Hepatocyte (in vitro differentiated cells): Measurements from ENCODE around the gene AUTS2. TPM values are rescaled to one million over a fixed set of nuclear protein-coding genes. Genes with fewer than 3 reads are reported as not detected.
A peak's percentile ranks its signal among the peaks of the same experiment; 100 is the strongest.

ENCODE experiments used
- DNase-seq: peaks from one replicate; pipeline ENCODE4 v3.0.0-alpha.2; 2016; ENCODE audit warnings: low spot score
- H2AFZ ChIP-seq: fragments of 200-600 bp; sonication (generic); 2 replicates; pipeline ENCODE4 v1.6.0; 2016; ENCODE audit warnings: antibody characterized with exemption, mild to moderate bottlenecking
- H3K27ac ChIP-seq: fragments of 200-600 bp; sonication (generic); 2 replicates; pipeline ENCODE4 v1.5.1; 2016; ENCODE audit warnings: mild to moderate bottlenecking
- H3K27me3 ChIP-seq: fragments of 200-600 bp; sonication (generic); 2 replicates; pipeline ENCODE4 v1.6.1; 2016
- H3K36me3 ChIP-seq: fragments of 200-600 bp; sonication (generic); replicated peaks from 2 replicates; pipeline ENCODE4 v1.5.1; 2016; ENCODE audit warnings: low read depth; ENCODE audit not compliant: insufficient read depth
- H3K4me1 ChIP-seq: fragments of 200-600 bp; sonication (generic); 2 replicates; pipeline ENCODE4 v1.5.1; 2016; ENCODE audit warnings: mild to moderate bottlenecking, moderate library complexity; ENCODE audit not compliant: insufficient read depth
- H3K4me2 ChIP-seq: fragments of 200-600 bp; sonication (generic); 2 replicates; pipeline ENCODE4 v1.6.0; 2016
- H3K4me3 ChIP-seq: fragments of 200-600 bp; sonication (generic); 2 replicates; pipeline ENCODE4 v1.5.1; 2016; ENCODE audit warnings: mild to moderate bottlenecking
- H3K79me2 ChIP-seq: fragments of 200-600 bp; sonication (generic); 2 replicates; pipeline ENCODE4 v1.6.0; 2017; ENCODE audit warnings: mild to moderate bottlenecking
- H3K9me2 ChIP-seq: fragments of 200-600 bp; sonication (generic); replicated peaks from 2 replicates; pipeline ENCODE4 v1.6.0; 2017; ENCODE audit warnings: mild to moderate bottlenecking; ENCODE audit not compliant: insufficient read depth
- H3K9me3 ChIP-seq: fragments of 200-600 bp; sonication (generic); 2 replicates; pipeline ENCODE4 v1.5.1; 2016; ENCODE audit warnings: low read depth, mild to moderate bottlenecking
- H4K20me1 ChIP-seq: fragments of 200-600 bp; sonication (generic); 2 replicates; pipeline ENCODE4 v1.6.0; 2016; ENCODE audit warnings: mild to moderate bottlenecking; ENCODE audit not compliant: insufficient read depth, poor library complexity, severe bottlenecking
- CTCF ChIP-seq: fragments of 200-600 bp; sonication (generic); IDR thresholded peaks from 2 replicates; pipeline ENCODE4 v1.5.1; 2016; ENCODE audit warnings: antibody characterized with exemption, mild to moderate bottlenecking; ENCODE audit not compliant: poor library complexity
- EZH2 ChIP-seq: fragments of 200-600 bp; sonication (generic); IDR thresholded peaks from 2 replicates; pipeline ENCODE4 v1.6.1; 2016; ENCODE audit warnings: antibody characterized with exemption, mild to moderate bottlenecking, borderline replicate concordance
- EZH2phosphoT487 ChIP-seq: fragments of 200-600 bp; sonication (generic); IDR thresholded peaks from one replicate; pipeline ENCODE4 v1.6.1; 2018; ENCODE audit warnings: antibody characterized with exemption, mild to moderate bottlenecking, low read depth, moderate library complexity; ENCODE audit not compliant: unreplicated experiment, severe bottlenecking
- WGBS: methylation state at CpG from one replicate; pipeline ENCODE4 v1.1.6; 2016; ENCODE audit warnings: low lambda C conversion rate; ENCODE audit errors: missing lambda C conversion rate; 5-methylcytosine and 5-hydroxymethylcytosine counted together
- polyA plus RNA-seq: library from polyadenylated mRNA; unstranded; fragments of >200 nt; fragmentation: Nextera tagmentation; extraction: Ambion mirVana; gene quantifications from 2 replicates; pipeline ENCODE4 v1.2.1, GENCODE V29; 2016
- total RNA-seq: library from RNA; depleted of rRNA; stranded (reverse); fragments of >200 nt; gene quantifications from 2 replicates; pipeline ENCODE4 v1.2.3, GENCODE V29; 2014

Gene AUTS2
- total and polyA plus RNA-seq, 2 experiments from 2014 or later, result 34.4 to 40.9 TPM

- no peaks in the 10 kb centered on the region for H3K9me3 ChIP-seq
- WGBS, result 34% methylated on average over 4 of the region's 4 CpGs
- H2AFZ ChIP-seq, result no peak overlapping the region
- H3K4me3 ChIP-seq, result no peak overlapping the region
- peak; percentile 8 for DNase-seq
- H3K4me2 ChIP-seq, result no peak overlapping the region
- H3K27me3 ChIP-seq, result no peaks in the 10 kb centered on the region
- H3K4me1 ChIP-seq, result peaks cover 20% of the 10 kb centered on the region
- no peaks in the 10 kb centered on the region for H3K36me3 ChIP-seq
- peaks cover 19% of the 10 kb centered on the region for H4K20me1 ChIP-seq
- no peak overlapping the region for H3K27ac ChIP-seq
- no peak for TF ChIP-seq EZH2phosphoT487
- no peak for TF ChIP-seq CTCF
- no peak for TF ChIP-seq EZH2
- no peaks in the 10 kb centered on the region for H3K9me2 ChIP-seq
- peaks cover 48% of the 10 kb centered on the region for H3K79me2 ChIP-seq
Measured at GRCh38 chr7:69738396-69738951, 140.2 kb downstream of the AUTS2 start.

GRCh38 chr7:69739190-69739589 lies 140.9 kb downstream of the AUTS2 start:
- no peak overlapping the region for H3K4me2 ChIP-seq
- H3K4me3 ChIP-seq, result no peak overlapping the region
- DNase-seq, result no peak
- H3K36me3 ChIP-seq, result no peaks in the 10 kb centered on the region
- no peaks in the 10 kb centered on the region for H3K9me2 ChIP-seq
- no peaks in the 10 kb centered on the region for H3K9me3 ChIP-seq
- H3K27me3 ChIP-seq, result no peaks in the 10 kb centered on the region
- peaks cover 20% of the 10 kb centered on the region for H3K4me1 ChIP-seq
- H3K79me2 ChIP-seq, result peaks cover 49% of the 10 kb centered on the region
- no peak for TF ChIP-seq CTCF
- TF ChIP-seq EZH2, result no peak
- TF ChIP-seq EZH2phosphoT487, result no peak
- peaks cover 19% of the 10 kb centered on the region for H4K20me1 ChIP-seq
- H3K27ac ChIP-seq, result no peak overlapping the region
- H2AFZ ChIP-seq, result no peak overlapping the region
- WGBS, result 85% methylated on average over 1 of the region's 1 CpG

- Histone ChIP-seq H3K4me3 (no peak overlapping the region), H3K9me3 (no peaks in the 10 kb centered on the region), H3K4me1 (peaks cover 20% of the 10 kb centered on the region), H3K4me2 (no peak overlapping the region), H3K27me3 (no peaks in the 10 kb centered on the region), H3K9me2 (no peaks in the 10 kb centered on the region), H3K36me3 (no peaks in the 10 kb centered on the region), H4K20me1 (peaks cover 19% of the 10 kb centered on the region), H2AFZ (no peak overlapping the region), H3K27ac (no peak overlapping the region), H3K79me2 (peaks cover 42% of the 10 kb centered on the region)
- DNase-seq, result no peak
- no peak for TF ChIP-seq EZH2
- TF ChIP-seq EZH2phosphoT487, result no peak
- no peak for TF ChIP-seq CTCF
- WGBS, result 72% methylated on average over 4 of the region's 4 CpGs
Measured at GRCh38 chr7:69739931-69740431, 141.7 kb downstream of the AUTS2 start.
